GM19099 (cell line): Measurements from ENCODE around the gene CUBN.

ENCODE experiments used
- POLR2A ChIP-seq: IDR thresholded peaks from 3 replicates; pipeline ENCODE4 v1.6.1; 2011; ENCODE audit warnings: low read depth; ENCODE audit not compliant: insufficient read length; ENCODE audit errors: extremely low read depth

The CUBN gene

GRCh38 chr10:17029239-17029580 is 100.4 kb downstream of the CUBN start:
- TF ChIP-seq POLR2A, result no peak

DNA sequence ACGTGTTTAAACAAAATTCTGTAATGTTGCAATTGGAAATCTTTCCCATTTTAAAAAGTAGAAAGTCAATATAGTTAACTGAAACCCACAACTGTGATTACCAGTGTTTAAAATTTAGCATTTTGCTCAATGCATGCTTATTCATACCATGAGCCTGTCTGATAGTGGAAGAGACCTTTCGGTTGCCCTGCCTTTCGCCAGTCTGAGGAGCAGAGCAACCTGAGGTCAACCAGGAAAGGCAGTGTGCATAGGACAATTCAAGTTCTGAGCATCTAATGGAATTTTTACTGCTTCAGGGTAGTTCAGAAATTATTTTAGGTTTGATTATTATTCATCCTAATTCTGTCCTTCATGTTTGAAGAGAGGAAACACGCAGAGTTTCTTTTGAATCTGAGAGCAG is 100.8 kb downstream of the CUBN start:
- TF ChIP-seq POLR2A, result no peak

GRCh38 chr10:17026686-17027485 is 102.7 kb downstream of the CUBN start:
- no peak for TF ChIP-seq POLR2A

- no peak for TF ChIP-seq POLR2A
Measured at GRCh38 chr10:17025444-17026295, 103.9 kb downstream of the CUBN start.

DNA sequence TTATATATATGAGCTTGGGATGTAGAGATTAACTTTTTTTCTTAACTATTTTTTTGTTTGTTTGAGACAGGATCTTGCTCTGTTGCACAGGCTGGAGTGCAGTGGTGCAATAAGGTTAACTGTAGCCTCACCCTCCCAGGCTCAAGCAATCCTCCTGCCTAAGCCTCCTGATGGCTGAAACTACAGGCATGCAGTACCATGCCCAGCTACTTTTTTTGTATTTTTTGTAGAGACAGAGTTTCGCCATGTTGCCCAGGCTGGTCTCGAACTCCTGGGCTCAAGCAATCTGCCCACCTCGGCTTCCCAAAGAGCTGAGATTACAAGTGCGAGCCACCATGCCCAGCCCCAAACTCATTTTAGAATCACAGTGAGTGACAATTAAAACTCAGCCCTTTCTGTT is 105.2 kb downstream of the CUBN start:
- no peak for TF ChIP-seq POLR2A

DNA sequence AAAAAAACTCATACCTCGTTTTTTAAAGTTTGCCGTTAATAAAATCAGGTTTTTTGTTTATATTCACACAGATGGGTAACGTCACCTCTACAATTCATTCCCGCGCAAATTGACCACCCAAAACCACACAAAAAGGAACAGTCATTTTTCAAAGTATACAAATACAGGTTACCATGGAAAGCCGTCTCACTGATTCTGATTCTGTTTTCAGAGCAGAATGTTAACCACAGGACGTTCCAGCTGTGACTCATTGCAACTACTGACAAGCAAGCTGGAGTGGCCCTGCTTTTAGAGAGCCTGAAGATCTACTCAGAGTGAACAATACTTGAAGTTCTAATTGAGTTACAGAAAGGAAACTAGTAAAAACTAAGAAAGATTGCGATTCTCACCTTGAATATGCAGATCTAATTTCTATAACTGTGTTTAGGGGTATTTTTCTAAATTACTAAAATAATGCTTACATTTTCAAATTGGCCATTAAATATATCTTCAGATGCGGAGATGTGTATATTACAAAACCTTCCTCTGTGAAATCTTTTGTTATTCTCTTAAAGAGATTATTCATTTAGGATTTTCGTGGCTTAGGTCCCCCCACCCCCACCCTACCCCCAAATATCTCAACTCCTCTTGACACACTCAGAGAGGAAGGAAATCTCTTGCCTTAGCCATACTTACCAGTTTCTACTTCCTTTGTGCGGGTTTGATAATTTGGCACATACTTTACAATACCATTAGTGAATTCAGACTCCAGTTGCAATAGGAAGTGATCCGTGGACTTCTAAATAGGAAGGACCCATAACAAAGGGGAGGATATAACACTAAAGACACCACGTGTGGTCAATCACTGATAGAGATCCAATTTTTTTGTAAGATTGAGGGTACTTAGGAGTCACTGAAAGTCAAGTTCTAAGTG is 106.0 kb downstream of the CUBN start:
- no peak for TF ChIP-seq POLR2A

GRCh38 chr10:17022896-17023295 is 106.7 kb downstream of the CUBN start:
- TF ChIP-seq POLR2A, result no peak

DNA sequence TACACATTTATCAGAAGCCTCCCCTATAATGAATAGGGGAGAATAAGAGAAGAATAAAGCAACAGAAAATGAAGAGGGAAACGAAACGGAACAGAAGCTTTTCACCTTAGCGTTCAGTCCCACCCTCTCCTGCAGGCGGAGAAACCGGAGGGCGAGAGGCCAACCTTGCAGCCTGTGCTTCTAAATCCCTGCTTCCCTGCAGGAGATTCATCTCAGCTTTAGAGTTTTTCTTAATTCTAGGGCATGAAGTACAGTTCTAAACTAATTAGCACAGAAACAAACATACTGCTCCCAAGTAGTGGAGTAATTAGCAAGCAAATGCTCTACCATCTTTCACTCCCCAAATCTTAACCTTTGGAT is 107.2 kb downstream of the CUBN start:
- no peak for TF ChIP-seq POLR2A

- TF ChIP-seq POLR2A, result no peak
Measured at GRCh38 chr10:17021656-17022465, 107.8 kb downstream of the CUBN start.

- no peak for TF ChIP-seq POLR2A
Measured at GRCh38 chr10:17019696-17020095, 109.9 kb downstream of the CUBN start.

DNA sequence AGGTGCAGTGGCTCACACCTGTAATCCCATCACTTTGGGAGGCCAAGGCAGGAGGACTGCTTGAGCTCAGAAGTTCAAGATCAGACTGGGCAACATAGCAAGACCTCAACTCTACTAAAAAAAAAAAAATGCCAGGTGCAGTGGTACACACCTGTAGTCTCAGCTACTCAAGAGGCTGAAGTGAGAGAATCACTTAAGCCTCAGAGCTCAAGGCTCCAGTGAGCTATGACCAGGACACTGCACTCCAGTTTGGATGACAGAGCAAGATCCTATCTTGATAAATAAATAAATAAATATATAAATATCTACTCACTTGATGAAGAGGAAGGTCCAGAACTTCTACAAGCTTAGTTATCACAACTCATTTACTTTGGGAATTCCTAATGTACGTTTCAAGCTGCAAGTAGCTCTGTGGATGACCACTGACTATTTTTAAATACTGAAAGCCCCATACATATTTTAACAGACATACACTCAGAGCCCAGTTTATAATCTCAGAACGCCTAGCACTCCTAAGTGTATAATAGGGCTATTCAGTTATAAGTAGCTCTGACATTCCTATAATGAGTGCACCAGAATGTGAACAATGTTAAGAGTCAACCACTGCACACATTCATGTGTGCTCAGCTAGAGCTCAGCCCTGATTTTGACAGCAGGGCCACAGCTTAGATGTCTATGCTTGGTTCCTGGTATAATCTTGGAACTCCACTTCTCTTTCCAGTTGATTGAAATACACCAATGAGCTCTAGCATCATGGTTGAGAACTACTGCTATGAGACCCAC is 119.1 kb downstream of the CUBN start:
- no peak for TF ChIP-seq POLR2A

DNA sequence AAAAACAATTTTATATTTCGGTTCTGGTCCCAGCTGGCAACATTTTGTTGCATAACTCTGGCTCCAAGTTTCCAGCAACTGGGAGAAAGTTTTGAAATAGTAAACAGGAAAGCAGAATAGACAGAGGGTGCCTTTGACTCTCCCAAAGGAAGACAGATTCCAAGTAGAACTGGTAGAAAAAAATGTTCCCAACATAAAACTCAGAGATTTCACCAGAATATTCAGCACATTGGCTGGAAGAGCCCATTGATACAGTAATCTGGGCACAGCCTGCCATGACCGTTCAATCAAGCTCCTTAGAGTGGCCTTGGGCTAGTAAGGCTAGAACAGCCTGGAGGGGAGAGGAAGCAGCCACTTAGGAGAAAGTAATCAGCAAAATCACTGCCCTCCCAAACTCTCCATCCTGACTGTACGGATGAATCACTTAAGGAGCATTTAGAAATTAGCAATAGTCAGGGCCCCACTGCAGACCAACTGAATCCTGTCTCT is 120.4 kb downstream of the CUBN start:
- no peak for TF ChIP-seq POLR2A

- TF ChIP-seq POLR2A, result no peak
Measured at GRCh38 chr10:17007418-17007770, 122.2 kb downstream of the CUBN start.

DNA sequence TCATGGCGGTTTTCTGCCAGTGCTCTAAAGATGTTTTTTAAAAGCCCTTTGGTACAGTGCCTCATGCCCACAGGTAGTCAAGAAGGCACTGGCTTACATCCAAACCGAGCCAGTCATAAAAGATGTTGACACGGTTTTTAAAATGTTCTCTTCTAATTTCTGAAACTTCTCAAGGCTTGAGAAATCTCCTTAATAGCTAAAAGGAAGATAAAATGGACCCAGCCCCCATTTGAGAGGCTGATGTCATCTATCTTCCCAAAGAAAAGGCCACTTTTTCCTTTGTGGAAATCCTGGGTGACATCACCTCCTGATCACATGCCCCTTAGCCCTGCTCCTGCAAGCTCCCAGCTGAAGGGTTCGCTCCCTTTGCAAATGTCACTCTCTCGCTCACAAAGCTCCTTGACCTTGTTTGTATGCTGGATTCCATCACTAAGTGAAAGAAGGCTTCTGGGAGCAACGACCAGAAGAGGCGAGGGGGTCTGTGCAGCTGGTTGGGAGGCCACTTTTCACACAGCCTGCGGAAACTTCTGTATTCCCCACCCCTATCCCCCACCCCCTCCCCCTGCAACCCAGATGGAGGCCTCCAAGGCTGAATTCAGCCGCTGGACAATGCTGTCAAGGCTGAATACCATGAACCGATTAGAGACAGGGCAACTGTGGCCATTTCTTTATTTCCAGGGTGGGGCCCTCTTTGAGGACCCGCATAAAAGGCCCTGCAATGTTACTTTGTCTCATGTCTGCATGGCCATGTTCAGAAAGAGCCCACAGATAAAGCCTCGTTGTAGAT is 122.8 kb downstream of the CUBN start:
- no peak for TF ChIP-seq POLR2A
